Omental fat pad (tissue), 4 donors: ENCODE measurements around the gene RDH16. TPM values are rescaled to one million over a fixed set of nuclear protein-coding genes. Genes with fewer than 3 reads are reported as not detected.

Experiments
- ATAC-seq: fragments of 150-250 bp; one replicate; pipeline ENCODE4 v1.9.1; 2016; ENCODE audit warnings: mild to moderate bottlenecking, moderate library complexity; ENCODE audit not compliant: low FRiP score
- DNase-seq: peaks from one replicate; pipeline ENCODE4 v3.0.0-alpha.2; 2019; ENCODE audit warnings: low spot score
- total RNA-seq, 4 donors: library from RNA; depleted of rRNA; stranded (reverse); fragments of >200 nt; gene quantifications; one replicate each; pipeline ENCODE4 v1.1.0, GENCODE V29; 2016
- TF ChIP-seq, protein P1 (sequence below), 3 donors: fragments of 450-650 bp; IDR thresholded peaks; one replicate each; pipeline ENCODE4 v1.5.1; 2016 to 2017; ENCODE audit warnings: antibody characterized with exemption in 3 of 3, mild to moderate bottlenecking in 3 of 3, moderate library complexity in 2 of 3

RDH16 gene
- total RNA-seq, 4 donors from 2014 or later = 0.36 to 0.56 (median 0.47) TPM; not detected in 1

DNA sequence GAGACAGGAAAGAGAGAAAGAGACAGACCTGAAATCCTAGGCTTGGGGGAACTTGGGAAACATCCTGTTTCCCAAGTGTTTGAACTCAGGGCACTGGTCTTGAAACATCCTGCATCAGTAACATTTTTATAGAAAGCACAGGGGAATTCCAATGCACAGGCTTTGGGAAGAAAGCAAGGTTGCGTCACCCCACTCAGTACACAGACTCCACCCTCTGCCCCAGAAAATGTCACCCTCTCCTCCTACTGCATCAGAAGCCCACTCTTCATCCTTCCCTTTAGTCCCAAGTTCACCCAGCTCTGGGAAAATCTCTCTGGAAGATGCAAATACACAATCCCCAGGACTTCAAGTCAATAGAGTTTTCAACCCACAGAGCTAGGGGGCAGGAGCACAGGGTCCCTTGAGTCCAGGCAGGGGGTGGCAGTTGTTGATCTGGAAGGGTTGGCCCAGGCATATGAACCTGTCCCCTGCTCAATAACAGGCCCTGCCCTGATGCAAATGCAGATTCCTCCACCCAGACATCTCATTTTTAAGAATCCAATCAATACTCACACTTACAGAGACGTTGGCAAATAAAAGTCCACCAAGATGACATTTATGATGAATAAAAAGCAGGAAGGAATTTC, 1.7 kb downstream of the RDH16 start:
- TF ChIP-seq, protein P1, sequence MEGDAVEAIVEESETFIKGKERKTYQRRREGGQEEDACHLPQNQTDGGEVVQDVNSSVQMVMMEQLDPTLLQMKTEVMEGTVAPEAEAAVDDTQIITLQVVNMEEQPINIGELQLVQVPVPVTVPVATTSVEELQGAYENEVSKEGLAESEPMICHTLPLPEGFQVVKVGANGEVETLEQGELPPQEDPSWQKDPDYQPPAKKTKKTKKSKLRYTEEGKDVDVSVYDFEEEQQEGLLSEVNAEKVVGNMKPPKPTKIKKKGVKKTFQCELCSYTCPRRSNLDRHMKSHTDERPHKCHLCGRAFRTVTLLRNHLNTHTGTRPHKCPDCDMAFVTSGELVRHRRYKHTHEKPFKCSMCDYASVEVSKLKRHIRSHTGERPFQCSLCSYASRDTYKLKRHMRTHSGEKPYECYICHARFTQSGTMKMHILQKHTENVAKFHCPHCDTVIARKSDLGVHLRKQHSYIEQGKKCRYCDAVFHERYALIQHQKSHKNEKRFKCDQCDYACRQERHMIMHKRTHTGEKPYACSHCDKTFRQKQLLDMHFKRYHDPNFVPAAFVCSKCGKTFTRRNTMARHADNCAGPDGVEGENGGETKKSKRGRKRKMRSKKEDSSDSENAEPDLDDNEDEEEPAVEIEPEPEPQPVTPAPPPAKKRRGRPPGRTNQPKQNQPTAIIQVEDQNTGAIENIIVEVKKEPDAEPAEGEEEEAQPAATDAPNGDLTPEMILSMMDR (IDR thresholded peaks at IDR 0.05) = no peak
- DNase-seq (no peak), ATAC-seq (peak; percentile 28)

DNA sequence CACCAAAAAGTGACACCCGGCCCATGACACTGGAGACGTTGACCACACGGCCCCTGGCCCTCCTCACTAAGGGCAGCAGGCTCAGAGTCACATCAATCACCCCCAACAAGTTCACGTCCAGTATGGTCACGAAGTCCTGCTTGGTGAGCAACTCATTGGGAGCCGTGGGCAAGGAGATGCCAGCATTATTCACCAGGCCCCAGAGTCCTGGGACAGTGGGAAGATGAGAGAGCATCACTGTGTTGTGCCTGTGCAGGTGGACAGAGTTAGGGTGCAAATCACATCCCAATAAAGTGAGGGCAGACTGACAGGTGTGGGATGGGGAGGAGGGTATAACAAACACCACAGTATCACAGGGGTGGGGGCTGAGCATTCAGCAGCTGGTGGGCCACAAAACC, 2.5 kb downstream of the RDH16 start:
- TF ChIP-seq, protein P1 (IDR thresholded peaks at IDR 0.05) = no peak
- DNase-seq (no peak), ATAC-seq (no peak)

DNA sequence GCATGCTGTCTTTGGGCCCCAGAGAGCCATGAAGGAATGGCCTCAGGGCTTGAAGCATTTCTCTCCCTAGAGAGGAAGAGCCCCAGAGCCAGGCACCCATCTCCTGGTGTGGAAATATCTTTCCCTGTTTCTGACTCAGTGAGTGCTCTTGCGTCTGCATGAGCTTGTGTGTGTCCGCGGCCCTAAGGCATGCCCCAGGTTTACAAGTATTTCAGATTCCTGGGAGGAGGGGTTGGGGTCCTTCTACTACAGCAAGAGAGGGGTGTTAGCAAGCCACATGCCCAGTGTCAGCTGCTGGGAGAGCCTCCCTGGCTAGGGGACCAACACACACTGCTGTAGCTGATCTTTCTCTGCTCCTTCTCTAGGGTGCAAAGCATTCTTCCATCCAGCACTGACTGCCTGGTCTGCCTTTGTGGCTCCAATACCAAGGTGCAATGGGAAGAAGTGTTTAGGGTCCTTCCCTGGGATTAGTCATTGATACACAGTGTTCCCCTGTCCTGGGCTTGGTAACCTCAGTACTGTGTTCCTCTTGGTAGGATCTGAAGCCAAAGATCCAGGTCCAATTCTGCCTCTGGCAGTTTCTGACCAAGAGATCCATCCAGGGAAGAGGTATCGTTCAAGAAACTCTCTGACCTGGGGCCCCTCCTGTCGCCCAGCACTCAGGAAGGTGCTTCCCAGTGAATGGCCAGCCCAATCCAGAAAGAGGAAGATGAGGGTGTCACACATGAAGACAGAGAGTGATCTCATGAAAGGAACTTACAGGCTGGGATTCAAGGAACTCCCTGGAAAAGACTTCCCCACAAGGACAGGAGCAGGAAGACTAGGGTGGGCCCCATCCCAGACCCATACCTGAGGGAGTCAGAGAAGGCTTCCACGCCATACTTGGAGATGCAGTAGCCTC, 3.1 kb downstream of the RDH16 start:
- no peak for ATAC-seq
- no peak for DNase-seq
- TF ChIP-seq, protein P1 (IDR thresholded peaks at IDR 0.05) = no peak

DNA sequence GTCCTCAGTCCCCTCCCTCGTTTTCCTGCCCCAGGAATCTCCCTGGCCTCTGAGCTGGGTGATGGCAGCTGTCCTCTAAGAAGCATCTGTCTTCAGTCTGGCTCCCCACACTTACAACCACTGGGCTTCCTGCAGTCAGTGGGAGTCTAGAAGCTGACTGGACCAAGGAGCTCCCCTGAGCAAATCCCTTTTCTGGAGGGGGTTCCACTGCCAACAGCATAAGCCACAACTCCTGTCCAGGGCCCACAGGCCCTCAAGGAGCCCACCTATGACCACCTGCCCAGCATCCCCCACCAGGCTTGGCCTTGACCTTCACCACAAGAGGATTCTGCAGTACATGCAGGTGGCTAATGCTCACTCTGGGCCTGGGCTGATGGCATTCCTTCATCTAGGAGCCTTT, 4.1 kb downstream of the RDH16 start:
- TF ChIP-seq, protein P1 (IDR thresholded peaks at IDR 0.05) = no peak
- no peak for DNase-seq
- no peak for ATAC-seq

DNA sequence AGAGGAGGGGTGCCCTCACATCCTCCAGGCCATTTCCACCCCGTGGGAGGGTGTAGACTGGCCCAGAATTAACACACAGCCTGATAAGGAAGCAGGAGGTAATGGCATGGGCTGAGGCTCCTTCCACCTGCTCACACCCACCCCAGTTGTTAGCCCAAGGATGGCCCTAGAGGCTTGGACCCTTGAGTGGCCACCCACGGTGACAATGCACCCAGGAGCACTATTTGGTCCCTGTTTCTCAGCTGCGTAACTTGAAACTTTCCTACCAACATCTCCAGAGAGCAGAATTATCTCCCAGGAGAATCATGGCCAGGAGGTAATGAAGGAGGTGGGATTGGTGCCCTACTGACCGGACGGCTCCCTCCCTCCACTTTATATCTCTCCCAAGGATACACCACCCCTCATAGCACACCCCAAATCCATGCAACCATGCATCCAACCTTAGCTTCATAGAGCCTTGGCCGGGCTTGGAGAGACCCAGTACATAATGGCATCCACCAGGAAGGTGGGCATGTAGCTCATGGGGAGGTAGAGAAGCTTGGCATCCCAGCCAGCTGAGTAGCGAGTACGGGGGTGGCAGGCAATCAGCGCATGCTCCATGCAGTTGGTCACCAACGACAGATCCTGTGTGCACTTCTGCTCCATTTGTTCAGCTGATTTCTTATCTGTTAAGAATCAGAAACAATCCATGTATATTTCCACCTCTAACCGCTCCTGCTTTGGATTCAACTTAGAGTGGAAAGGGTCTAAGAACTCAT, 5.6 kb downstream of the RDH16 start:
- no peak for DNase-seq
- TF ChIP-seq, protein P1 (IDR thresholded peaks at IDR 0.05) = no peak
- no peak for ATAC-seq

DNA sequence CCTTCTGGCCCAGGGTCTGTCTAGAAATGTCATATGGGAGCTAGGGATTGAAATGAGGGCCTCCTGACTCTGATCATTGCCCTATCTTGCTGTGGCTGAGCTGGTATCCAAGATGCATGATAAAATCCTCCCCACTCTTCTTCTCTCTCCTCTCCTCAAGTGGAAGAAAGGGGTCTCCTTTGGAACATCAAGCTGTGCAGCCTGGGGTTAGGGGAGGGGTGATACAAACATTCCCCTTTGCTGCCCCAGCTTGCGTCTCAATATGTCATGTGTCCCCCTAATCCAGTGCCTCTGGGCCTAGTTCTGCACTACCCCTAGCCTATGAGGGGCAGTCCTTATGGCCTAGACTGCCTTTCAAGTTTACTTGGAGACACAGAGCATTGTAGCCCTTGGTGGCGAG, 8.5 kb downstream of the RDH16 start:
- no peak for DNase-seq
- no peak for ATAC-seq
- TF ChIP-seq, protein P1 (IDR thresholded peaks at IDR 0.05) = no peak
